Keratinocyte (primary cell): ENCODE measurements around the gene TMPRSS11F. TPM values are rescaled to one million over a fixed set of nuclear protein-coding genes. Genes with fewer than 3 reads are reported as not detected.

Experiments
- DNase-seq: peaks from one replicate; pipeline ENCODE4 v3.0.0-alpha.2; 2011; ENCODE audit warnings: low read depth, missing footprints, low spot score
- FAIRE-seq: peaks from 2 replicates; lab custom pipeline; 2011; peaks lifted over from hg19 to GRCh38; lab: Jason Lieb, UNC
- H2AFZ ChIP-seq: 2 replicates; pipeline ENCODE4 v1.6.0; 2012; ENCODE audit warnings: low read length, control low read depth, inconsistent platforms; ENCODE audit not compliant: control insufficient read depth
- H3K27ac ChIP-seq: 2 replicates; pipeline ENCODE4 v1.5.1; 2011; ENCODE audit warnings: low read length; ENCODE audit not compliant: control insufficient read depth, insufficient read depth
- H3K27me3 ChIP-seq: 3 replicates; pipeline ENCODE4 v1.6.0; 2011; ENCODE audit warnings: low read length; ENCODE audit not compliant: control insufficient read depth, insufficient read depth; ENCODE audit errors: extremely low read depth
- H3K36me3 ChIP-seq, 2 experiments: 2 replicates in 1 of 2; 3 replicates in 1 of 2; pipeline ENCODE4 v1.5.1; 2011; ENCODE audit warnings: low read length in 2 of 2, mild to moderate bottlenecking in 1 of 2; ENCODE audit not compliant: control insufficient read depth in 2 of 2, insufficient read depth in 2 of 2; ENCODE audit errors: extremely low read depth in 1 of 2
- H3K4me1 ChIP-seq: 3 replicates; pipeline ENCODE4 v1.5.1; 2011; ENCODE audit warnings: low read length; ENCODE audit not compliant: control insufficient read depth, insufficient read depth; ENCODE audit errors: extremely low read depth
- H3K4me2 ChIP-seq: 3 replicates; pipeline ENCODE4 v1.6.0; 2011; ENCODE audit warnings: low read depth, low read length; ENCODE audit not compliant: control insufficient read depth, insufficient read depth; ENCODE audit errors: extremely low read depth
- H3K4me3 ChIP-seq, 3 experiments: fragments of 200-600 bp in 1 of 3; sonication (generic) in 1 of 3; 2 replicates in 2 of 3; 3 replicates in 1 of 3; pipeline ENCODE4 v1.5.1; 2011 to 2016; ENCODE audit warnings: low read length in 3 of 3, mild to moderate bottlenecking in 3 of 3, control low read depth in 2 of 3, inconsistent platforms in 1 of 3, low read depth in 1 of 3, mixed read lengths in 1 of 3, mixed run types in 1 of 3, moderate library complexity in 1 of 3; ENCODE audit not compliant: control insufficient read depth in 2 of 3, insufficient read depth in 2 of 3; ENCODE audit errors: extremely low read depth in 1 of 3
- H3K79me2 ChIP-seq: 2 replicates; pipeline ENCODE4 v1.6.0; 2012; ENCODE audit warnings: low read length; ENCODE audit not compliant: control insufficient read depth, insufficient read depth
- H3K9ac ChIP-seq: 3 replicates; pipeline ENCODE4 v1.6.0; 2011; ENCODE audit warnings: low read length; ENCODE audit not compliant: control insufficient read depth, insufficient read depth; ENCODE audit errors: extremely low read depth
- H3K9me1 ChIP-seq: 3 replicates; pipeline ENCODE4 v1.6.0; 2011; ENCODE audit warnings: low read length; ENCODE audit not compliant: control insufficient read depth, insufficient read depth; ENCODE audit errors: extremely low read depth
- H3K9me3 ChIP-seq: 2 replicates; pipeline ENCODE4 v1.5.1; 2012; ENCODE audit warnings: low read depth, low read length; ENCODE audit not compliant: control insufficient read depth
- H4K20me1 ChIP-seq: 3 replicates; pipeline ENCODE4 v1.6.0; 2011; ENCODE audit warnings: low read length; ENCODE audit not compliant: control insufficient read depth, insufficient read depth; ENCODE audit errors: extremely low read depth
- CTCF ChIP-seq, 3 experiments: IDR thresholded peaks in 1 of 3; conservative IDR thresholded peaks in 1 of 3; optimal IDR thresholded peaks in 1 of 3; 2 replicates in 2 of 3; 3 replicates in 1 of 3; pipeline versions ENCODE3 to v1.5.1; 2011; ENCODE audit warnings: low read length in 3 of 3, mild to moderate bottlenecking in 3 of 3, moderate library complexity in 2 of 3, control low read depth in 1 of 3, inconsistent platforms in 1 of 3; ENCODE audit not compliant: insufficient read depth in 2 of 3; ENCODE audit errors: extremely low read depth in 1 of 3
- EZH2 ChIP-seq: IDR thresholded peaks from one replicate; pipeline ENCODE4 v1.6.1; 2012; ENCODE audit warnings: inconsistent platforms, mild to moderate bottlenecking, low read length, moderate library complexity
- dilution Hi-C: fragments of 300-500 bp; cut with MboI; formaldehyde crosslinking; loops from one replicate; pipeline ENCODE4 v1.7.0; 2020; ENCODE audit warnings: low sequenced_read_pairs; ENCODE audit not compliant: extremely low pct_ligation_motif_present
- polyA plus RNA-seq, 5 experiments: library from polyadenylated mRNA; depleted of rRNA in 3 of 5; stranded (reverse) in 3 of 5; stranded (forward) in 1 of 5; unstranded in 1 of 5; fragments of >200 nt; gene quantifications; 1 replicate in 1 of 5; 2 replicates in 3 of 5; 3 replicates in 1 of 5; pipeline versions ENCODE4 v1.2.1 to v1.2.3, GENCODE V29; 2011 to 2012; ENCODE audit warnings: missing spikeins in 2 of 5, low read depth in 1 of 5, low replicate concordance in 1 of 5

Gene TMPRSS11F
- polyA plus RNA-seq, 1 donor (not counting 4 experiments of a cell fraction or from before 2014, with no cell fraction given), result 1.2 TPM

DNA sequence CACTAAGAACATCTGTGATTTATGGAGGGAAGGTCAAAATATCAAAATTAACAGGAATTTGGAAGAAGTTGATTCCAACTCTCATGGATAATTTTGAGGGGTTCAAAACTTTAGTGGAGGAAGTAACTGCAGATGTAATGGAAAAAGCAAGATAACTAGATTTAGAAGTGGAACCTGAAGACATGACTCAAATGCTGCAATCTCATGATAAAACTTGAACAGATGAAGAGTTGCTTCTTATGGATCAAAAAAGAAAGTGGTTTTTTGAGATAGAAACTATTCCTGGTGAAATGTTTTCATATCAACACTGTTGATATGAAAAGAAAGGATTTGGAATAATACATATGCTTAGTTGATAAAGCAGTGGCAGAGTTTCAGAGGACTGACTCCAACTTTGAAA lies 9.7 kb downstream of the TMPRSS11F start:
- TF ChIP-seq EZH2 (no peak), CTCF (optimal IDR thresholded peaks at IDR 0.05 in 1 of 3, IDR thresholded peaks at IDR 0.05 in 1 of 3, conservative IDR thresholded peaks at IDR 0.05 in 1 of 3; ENCODE audit: extremely low read depth in 1 of 3, insufficient read depth in 2 of 3, low read length in 3 of 3) (no peak)
- FAIRE-seq, result no peak

DNA sequence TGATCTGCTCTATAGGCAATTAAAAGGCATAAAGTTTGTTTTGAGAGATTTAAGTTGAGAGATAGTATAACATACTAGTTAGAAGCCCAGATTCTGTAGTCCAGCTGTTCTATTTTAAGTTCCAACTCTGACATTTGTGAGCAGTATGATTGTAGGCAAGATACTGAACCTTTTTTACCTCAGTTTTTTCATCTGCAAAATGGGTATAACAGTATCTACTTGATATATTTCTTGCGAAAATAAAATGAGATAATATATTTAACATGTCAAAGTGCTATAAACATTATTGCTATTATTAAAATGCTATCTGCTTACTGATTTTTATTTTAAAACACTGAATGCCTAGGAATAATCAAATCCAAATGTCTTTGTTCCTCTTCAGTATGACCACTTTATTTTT lies 19.2 kb downstream of the TMPRSS11F start:
- H3K9ac ChIP-seq, result no peak overlapping the region
- no peak overlapping the region for H3K4me2 ChIP-seq
- no peaks in the 10 kb centered on the region for H3K9me3 ChIP-seq
- FAIRE-seq (no peak), DNase-seq (no peak)
- TF ChIP-seq CTCF (optimal IDR thresholded peaks at IDR 0.05 in 1 of 3, IDR thresholded peaks at IDR 0.05 in 1 of 3, conservative IDR thresholded peaks at IDR 0.05 in 1 of 3; ENCODE audit: extremely low read depth in 1 of 3, insufficient read depth in 2 of 3, low read length in 3 of 3), result no peak
- TF ChIP-seq EZH2, result no peak
- H3K36me3 ChIP-seq, result no peaks in the 10 kb centered on the region
- H3K27ac ChIP-seq, result no peak overlapping the region
- no peak overlapping the region for H3K4me3 ChIP-seq
- no peaks in the 10 kb centered on the region for H4K20me1 ChIP-seq
- no peak overlapping the region for H2AFZ ChIP-seq
- H3K79me2 ChIP-seq, result no peaks in the 10 kb centered on the region
- no peaks in the 10 kb centered on the region for H3K9me1 ChIP-seq
- no peaks in the 10 kb centered on the region for H3K4me1 ChIP-seq
- no peaks in the 10 kb centered on the region for H3K27me3 ChIP-seq
- dilution Hi-C loops, result no loop called here

More for the DNA sequence above, 9.7 kb downstream of the TMPRSS11F start:
- H3K79me2 ChIP-seq, result no peaks in the 10 kb centered on the region
- no peak overlapping the region for H3K9ac ChIP-seq
- no peaks in the 10 kb centered on the region for H4K20me1 ChIP-seq
- no peaks in the 10 kb centered on the region for H3K4me1 ChIP-seq
- H3K9me1 ChIP-seq, result no peaks in the 10 kb centered on the region
- no peak overlapping the region for H2AFZ ChIP-seq
- dilution Hi-C loops, result no loop called here
- H3K27ac ChIP-seq, result no peak overlapping the region
- H3K9me3 ChIP-seq, result no peaks in the 10 kb centered on the region
- DNase-seq, result no peak
- no peaks in the 10 kb centered on the region for H3K27me3 ChIP-seq
- no peak overlapping the region for H3K4me3 ChIP-seq
- no peaks in the 10 kb centered on the region for H3K36me3 ChIP-seq
- H3K4me2 ChIP-seq, result no peak overlapping the region
